GM10266 (cell line): ENCODE measurements around the gene LSMEM2.

Experiments used
- DNase-seq: peaks from one replicate; pipeline ENCODE4 v3.0.0; 2012; ENCODE audit errors: extremely low spot score
- CTCF ChIP-seq: IDR thresholded peaks from 2 replicates; pipeline ENCODE4 v1.5.1; 2012; ENCODE audit warnings: mild to moderate bottlenecking, low read depth; ENCODE audit not compliant: control insufficient read depth, insufficient read depth; ENCODE audit errors: missing control alignments

Gene LSMEM2

GRCh38 chr3:50286322-50287227 lies 7.7 kb downstream of the LSMEM2 start:
- DNase-seq: no peak
- no peak for TF ChIP-seq CTCF

- no peak for TF ChIP-seq CTCF
- no peak for DNase-seq
Observed at GRCh38 chr3:50287262-50287661, 8.4 kb downstream of the LSMEM2 start.

- no peak for TF ChIP-seq CTCF
- DNase-seq: no peak
Observed at GRCh38 chr3:50288387-50289007, 9.6 kb downstream of the LSMEM2 start.

DNA sequence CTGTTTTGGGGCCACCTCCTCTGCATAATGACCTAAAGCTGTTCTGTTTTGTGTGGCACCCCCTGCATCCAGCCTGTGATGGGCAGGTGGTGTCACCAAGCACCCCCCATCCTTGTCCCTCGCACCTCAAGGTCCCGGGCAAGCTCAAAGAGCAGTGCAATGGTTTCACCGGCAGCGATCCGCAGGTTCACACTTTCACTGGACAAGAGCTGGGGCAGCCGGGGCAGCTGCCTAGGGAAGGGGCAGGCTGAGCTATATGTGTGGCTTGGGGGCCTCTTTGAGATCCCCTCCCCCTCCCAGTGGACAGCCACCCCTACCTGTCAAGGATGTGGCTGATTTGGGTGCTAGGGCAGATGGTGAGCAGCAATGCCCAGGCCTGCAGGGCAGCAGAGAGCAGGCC lies 10.2 kb downstream of the LSMEM2 start:
- no peak for DNase-seq
- TF ChIP-seq CTCF: no peak

GRCh38 chr3:50290161-50290641 lies 11.3 kb downstream of the LSMEM2 start:
- no peak for DNase-seq
- TF ChIP-seq CTCF: no peak

DNA sequence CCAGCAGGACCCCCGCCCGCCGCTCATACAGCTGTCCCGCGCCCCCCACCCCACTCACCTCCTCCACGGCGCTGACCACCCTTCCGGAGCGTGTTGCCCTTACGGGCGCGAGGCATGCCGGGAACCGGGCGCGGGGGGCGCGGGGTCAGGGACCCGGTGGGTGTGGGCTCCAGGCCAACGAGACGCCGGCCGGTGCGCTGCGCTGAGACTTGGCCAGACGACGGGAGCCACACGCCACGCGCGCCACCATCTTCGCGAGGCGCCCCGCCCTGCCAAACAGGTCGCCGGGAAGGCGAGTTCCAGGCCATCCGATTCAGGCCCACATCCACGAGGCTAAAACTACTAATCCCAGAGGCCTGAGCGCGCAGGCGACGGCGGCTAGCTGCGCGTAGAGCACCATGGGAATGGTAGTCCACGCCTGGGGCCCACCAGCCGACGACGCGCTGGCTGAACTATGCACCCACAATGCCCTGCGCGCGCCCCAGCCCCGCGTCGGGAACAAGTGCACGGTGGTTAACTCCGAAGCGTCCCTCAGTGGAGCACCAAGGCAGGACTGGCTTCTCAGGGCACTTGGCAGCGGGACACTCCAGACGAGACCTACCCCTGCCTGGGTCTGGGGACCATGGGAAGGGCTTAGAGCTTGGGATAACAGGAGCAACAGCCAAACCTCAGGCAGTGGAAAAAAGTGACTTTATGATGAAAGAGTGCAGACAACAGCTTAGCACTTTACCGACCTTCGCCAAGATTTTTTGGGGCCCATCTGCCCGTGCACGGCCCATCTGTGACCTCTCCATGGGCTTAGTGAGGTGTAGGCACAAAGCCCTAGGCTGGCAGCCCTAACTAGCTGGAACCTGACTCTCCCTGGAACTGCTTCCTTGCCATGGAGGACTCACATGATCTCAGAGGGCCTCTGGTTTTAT lies 13.5 kb downstream of the LSMEM2 start, which contains the start of gene IFRD2:
TSS of gene IFRD2 (minus strand) at position 271 of the 920 bp plus-strand sequence. CDS start at position 116, 155 bp downstream.
- DNase-seq: peak; percentile 95
- no peak for TF ChIP-seq CTCF
